ENCODE measurements around the gene SPDYE6. TPM values are rescaled to one million over a fixed set of nuclear protein-coding genes. Genes with fewer than 3 reads are reported as not detected.
A peak's percentile ranks its signal among the peaks of the same experiment; 100 is the strongest.

SPDYE6 gene
- total and polyA plus RNA-seq, 2 of the 4 experiments (the other 2 are of a cell fraction): not detected

- Histone ChIP-seq H3K4me1 (ENCODE audit: control insufficient read depth, insufficient read depth, low read length) (no peaks in the 10 kb centered on the region), H4K8ac (ENCODE audit: low read depth in 2 of 2, low read length in 2 of 2) (no peak overlapping the region), H3K79me1 (ENCODE audit: low read depth in 1 of 2, low read length in 2 of 2) (no peaks in the 10 kb centered on the region), H3K9me3 (ENCODE audit: control insufficient read depth, insufficient read depth, low read length) (no peaks in the 10 kb centered on the region), H2AFZ (replicated peaks; ENCODE audit: low read length, poor library complexity) (no peak overlapping the region), H4K91ac (ENCODE audit: insufficient read depth, low read depth, low read length) (no peak overlapping the region), H2BK15ac (ENCODE audit: low read depth, low read length) (no peak overlapping the region), H3K4me2 (ENCODE audit: low read depth, low read length) (no peak overlapping the region), H3K4ac (ENCODE audit: low read depth, low read length) (no peak overlapping the region), H3K9me1 (ENCODE audit: insufficient read depth, low read length) (no peaks in the 10 kb centered on the region), H3K27me3 (ENCODE audit: control insufficient read depth, insufficient read depth, low read length) (no peaks in the 10 kb centered on the region), H3K23ac (ENCODE audit: low read depth, low read length) (no peak overlapping the region), H3K9ac (ENCODE audit: low read depth, low read length) (no peak overlapping the region), H4K20me1 (ENCODE audit: insufficient read depth, low read length) (no peaks in the 10 kb centered on the region), H4K5ac (ENCODE audit: low read depth, low read length) (no peak overlapping the region), H2BK5ac (ENCODE audit: low read depth, low read length, poor library complexity, severe bottlenecking) (no peak overlapping the region), H2AK9ac (replicated peaks; ENCODE audit: low read depth, low read length, poor library complexity) (no peak overlapping the region), H2BK20ac (ENCODE audit: low read depth, low read length) (no peak overlapping the region), H3K14ac (replicated peaks; ENCODE audit: low read depth, low read length) (no peak overlapping the region), H3K27ac (ENCODE audit: insufficient read depth, low read length) (no peak overlapping the region), H2BK120ac (ENCODE audit: low read depth, low read length) (no peak overlapping the region), H2AK5ac (ENCODE audit: low read depth, low read length) (no peak overlapping the region), H3K56ac (ENCODE audit: extremely low read depth, insufficient read depth, low read length) (peak overlapping the region; percentile 3; the same call in 1 of the 2 replicates), H3K36me3 (ENCODE audit: control insufficient read depth, insufficient read depth, low read length) (0 out of 2 replicates have a peak, but pooled peaks cover 1% of the 10 kb centered on the region), H3K4me3 (ENCODE audit: insufficient read depth, low read depth, low read length) (no peak overlapping the region), H3K18ac (ENCODE audit: low read depth, low read length) (no peak overlapping the region)
- ChIA-PET POLR2A (ENCODE audit: unreplicated experiment) (no interaction called here), CTCF (no interaction called here)
- intact Hi-C loops (cut with micrococcal nuclease) (no loop called here), dilution Hi-C loops (cut with HindIII; ENCODE audit: low sequenced_read_pairs, unreplicated experiment) (no loop called here), in situ Hi-C loops (cut with MboI; ENCODE audit: low sequenced_read_pairs) (no loop called here)
- 87% methylated on average over 13 of the region's 22 CpGs; no CpG with 5 or more reads in 1 of the 2 experiments for WGBS, 2 experiments (ENCODE audit: extremely low coverage in 2 of 2, insufficient read length in 1 of 2)
- TF ChIP-seq FOS (IDR thresholded peaks at IDR 0.05; ENCODE audit: low read depth, low read length): no peak
- TF ChIP-seq SMC3 (IDR thresholded peaks at IDR 0.05; ENCODE audit: low read depth, low read length): no peak
- TF ChIP-seq NFE2L2 (IDR thresholded peaks at IDR 0.05; ENCODE audit: low read depth, low read length): no peak
- TF ChIP-seq RCOR1 (IDR thresholded peaks at IDR 0.05; ENCODE audit: insufficient replicate concordance, low read length): no peak
- TF ChIP-seq POLR2A (IDR thresholded peaks at IDR 0.05; ENCODE audit: low read depth, low read length): no peak
- no peak for TF ChIP-seq RAD21 (IDR thresholded peaks at IDR 0.05; ENCODE audit: low read length)
- TF ChIP-seq, protein P1, sequence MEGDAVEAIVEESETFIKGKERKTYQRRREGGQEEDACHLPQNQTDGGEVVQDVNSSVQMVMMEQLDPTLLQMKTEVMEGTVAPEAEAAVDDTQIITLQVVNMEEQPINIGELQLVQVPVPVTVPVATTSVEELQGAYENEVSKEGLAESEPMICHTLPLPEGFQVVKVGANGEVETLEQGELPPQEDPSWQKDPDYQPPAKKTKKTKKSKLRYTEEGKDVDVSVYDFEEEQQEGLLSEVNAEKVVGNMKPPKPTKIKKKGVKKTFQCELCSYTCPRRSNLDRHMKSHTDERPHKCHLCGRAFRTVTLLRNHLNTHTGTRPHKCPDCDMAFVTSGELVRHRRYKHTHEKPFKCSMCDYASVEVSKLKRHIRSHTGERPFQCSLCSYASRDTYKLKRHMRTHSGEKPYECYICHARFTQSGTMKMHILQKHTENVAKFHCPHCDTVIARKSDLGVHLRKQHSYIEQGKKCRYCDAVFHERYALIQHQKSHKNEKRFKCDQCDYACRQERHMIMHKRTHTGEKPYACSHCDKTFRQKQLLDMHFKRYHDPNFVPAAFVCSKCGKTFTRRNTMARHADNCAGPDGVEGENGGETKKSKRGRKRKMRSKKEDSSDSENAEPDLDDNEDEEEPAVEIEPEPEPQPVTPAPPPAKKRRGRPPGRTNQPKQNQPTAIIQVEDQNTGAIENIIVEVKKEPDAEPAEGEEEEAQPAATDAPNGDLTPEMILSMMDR (conservative IDR thresholded peaks at IDR 0.05; ENCODE audit: low read depth, low read length): no peak
- TF ChIP-seq, protein P2, sequence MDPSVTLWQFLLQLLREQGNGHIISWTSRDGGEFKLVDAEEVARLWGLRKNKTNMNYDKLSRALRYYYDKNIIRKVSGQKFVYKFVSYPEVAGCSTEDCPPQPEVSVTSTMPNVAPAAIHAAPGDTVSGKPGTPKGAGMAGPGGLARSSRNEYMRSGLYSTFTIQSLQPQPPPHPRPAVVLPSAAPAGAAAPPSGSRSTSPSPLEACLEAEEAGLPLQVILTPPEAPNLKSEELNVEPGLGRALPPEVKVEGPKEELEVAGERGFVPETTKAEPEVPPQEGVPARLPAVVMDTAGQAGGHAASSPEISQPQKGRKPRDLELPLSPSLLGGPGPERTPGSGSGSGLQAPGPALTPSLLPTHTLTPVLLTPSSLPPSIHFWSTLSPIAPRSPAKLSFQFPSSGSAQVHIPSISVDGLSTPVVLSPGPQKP (IDR thresholded peaks at IDR 0.05; ENCODE audit: borderline replicate concordance, low read depth, low read length): no peak
- TF ChIP-seq MAFK (IDR thresholded peaks at IDR 0.05; ENCODE audit: low read depth, low read length): no peak
- no peak for TF ChIP-seq BHLHE40 (IDR thresholded peaks at IDR 0.05; ENCODE audit: low read depth, low read length)
- TF ChIP-seq RFX5 (IDR thresholded peaks at IDR 0.05; ENCODE audit: low read depth, low read length): no peak
- no peak for TF ChIP-seq CEBPB (IDR thresholded peaks at IDR 0.05; ENCODE audit: low read depth, low read length)
- TF ChIP-seq CHD1 (IDR thresholded peaks at IDR 0.05; ENCODE audit: low read depth, low read length): no peak
- no peak for TF ChIP-seq MXI1 (IDR thresholded peaks at IDR 0.05; ENCODE audit: borderline replicate concordance, low read depth, low read length)
- DNase-seq: no peak
- no TSS peak for BruUV-seq (replicated peaks)
- no peak for ATAC-seq (ENCODE audit: low read depth)
Measured at GRCh38 chr7:102313997-102314780, 42.1 kb downstream of the SPDYE6 start.

Measured in IMR-90 (cell line).